Stimulated activated CD8-positive, alpha-beta memory T cell treated with anti-CD3 and anti-CD28 coated beads, Interleukin-12 subunit alpha, Interleukin-12 subunit beta, amount 100 ng/mL, for 24 hours (primary cell): ENCODE data around the gene RAB3GAP1.

Source experiments
- DNase-seq: peaks from one replicate; pipeline ENCODE4 v3.0.0-alpha.2; 2020; ENCODE audit errors: extremely low read depth

Gene RAB3GAP1

GRCh38 chr2:135163901-135164300 lies 111.8 kb downstream of the RAB3GAP1 start:
- DNase-seq: no peak

- no peak for DNase-seq
Measured at GRCh38 chr2:135164431-135164830, 112.3 kb downstream of the RAB3GAP1 start.

DNA sequence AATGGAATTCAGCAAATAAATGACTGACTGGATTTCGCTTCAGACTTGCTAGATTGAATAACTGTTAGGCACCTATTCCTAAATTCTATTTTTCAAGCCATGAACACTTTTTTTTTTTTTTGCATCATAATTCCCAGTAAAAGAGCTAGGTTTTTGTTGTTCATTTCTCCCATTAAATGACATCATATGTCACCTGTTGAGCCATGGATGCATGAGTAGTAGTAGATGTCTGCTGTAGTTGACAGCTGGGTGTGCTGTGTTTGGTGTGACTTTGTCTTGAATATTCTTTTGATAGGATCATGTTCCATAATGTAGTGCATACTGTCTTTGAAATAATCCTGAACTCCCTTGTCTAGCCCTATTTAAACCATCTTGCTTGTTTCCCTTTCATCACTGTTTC lies 115.2 kb downstream of the RAB3GAP1 start:
- no peak for DNase-seq

GRCh38 chr2:135168204-135168856 lies 116.2 kb downstream of the RAB3GAP1 start:
- DNase-seq: no peak

- DNase-seq: no peak
Measured at GRCh38 chr2:135169900-135170753, 118.0 kb downstream of the RAB3GAP1 start.

DNA sequence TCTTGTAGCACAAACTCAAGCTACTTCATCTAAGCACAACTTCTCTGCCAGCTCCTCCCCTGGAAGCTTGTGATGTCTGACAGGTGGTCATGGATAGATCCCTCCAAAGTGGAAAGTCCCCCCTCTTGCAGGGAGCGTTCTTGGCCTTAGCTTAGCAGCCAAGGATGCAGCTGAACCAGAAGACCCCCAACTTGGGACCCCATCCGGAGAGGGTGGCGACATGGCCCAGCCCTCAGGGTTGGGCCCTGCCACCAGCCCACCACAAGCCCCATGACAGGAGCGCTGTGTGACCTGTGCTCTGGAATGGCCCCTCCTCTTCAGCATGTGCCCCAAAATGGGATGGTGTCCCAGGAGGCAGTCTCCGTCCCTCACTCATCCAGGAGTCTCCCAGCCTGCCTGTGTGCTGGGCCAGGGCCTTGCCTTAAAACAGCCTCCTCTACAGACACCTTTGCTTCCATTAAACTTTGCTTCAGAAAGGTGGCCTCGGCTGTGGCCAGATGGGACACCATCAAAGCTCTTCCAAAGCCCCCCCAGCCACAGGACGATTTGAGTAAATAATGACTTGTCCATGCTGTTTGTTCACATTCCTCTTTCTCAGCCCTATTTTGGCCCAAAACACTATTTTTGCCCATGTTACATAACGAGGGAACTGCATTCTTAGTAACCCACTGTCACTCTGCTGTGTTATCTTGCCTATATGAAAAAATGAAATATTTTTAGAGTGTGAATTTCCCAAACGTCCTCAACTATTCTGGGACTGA lies 122.1 kb downstream of the RAB3GAP1 start:
- no peak for DNase-seq

DNA sequence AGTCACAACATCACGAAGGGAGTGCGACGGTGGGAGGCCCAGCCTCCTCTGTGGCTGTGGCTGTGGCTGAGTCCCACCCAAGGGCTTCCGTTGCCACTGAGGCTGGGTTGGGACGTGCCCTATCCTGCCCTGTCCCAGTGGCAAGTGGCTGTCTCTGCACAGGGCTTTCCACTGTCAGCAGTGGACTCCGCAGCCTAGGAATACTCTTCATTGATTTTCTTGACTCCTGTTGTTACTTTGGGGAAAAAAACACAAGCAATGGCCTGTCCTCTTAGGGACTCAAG lies 122.7 kb downstream of the RAB3GAP1 start:
- no peak for DNase-seq

DNA sequence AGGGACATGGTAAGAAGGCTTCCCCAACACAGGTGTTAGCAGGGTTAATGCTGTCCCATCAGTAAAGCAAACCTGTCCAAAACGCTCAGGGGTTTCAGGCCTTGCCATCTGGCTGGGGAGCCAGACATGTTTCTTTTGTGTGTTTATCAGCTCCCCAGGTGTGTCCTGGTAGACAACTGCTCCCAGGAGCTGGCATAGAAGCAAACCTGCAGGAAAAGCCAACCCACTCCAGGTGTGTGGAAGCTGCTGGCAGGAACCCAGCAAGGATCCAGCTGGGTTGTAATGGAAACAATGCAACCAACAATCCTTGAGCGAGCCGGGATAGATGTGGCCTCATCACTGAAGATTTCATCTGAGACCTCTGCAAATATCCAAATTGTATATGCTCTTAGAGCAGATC lies 123.1 kb downstream of the RAB3GAP1 start:
- no peak for DNase-seq

DNA sequence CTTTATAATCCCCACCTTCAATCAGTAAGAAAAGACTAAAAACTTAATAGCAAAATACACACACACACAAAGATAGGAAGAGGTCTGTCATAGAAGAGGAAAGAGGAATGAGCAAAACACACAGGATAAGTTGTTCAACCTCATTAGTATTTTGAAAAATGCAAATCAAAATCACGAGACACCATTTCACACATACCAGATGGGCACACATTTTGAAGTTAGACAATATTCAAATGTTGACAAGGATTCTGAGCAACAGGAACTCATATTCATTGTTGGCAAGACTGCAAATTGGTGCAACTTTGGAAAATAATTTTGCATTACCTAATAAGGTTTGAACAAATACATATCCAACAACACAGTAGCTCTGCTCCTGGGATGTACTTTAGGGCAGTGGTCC lies 127.6 kb downstream of the RAB3GAP1 start:
- no peak for DNase-seq

- no peak for DNase-seq
Measured at GRCh38 chr2:135182190-135182589, 130.1 kb downstream of the RAB3GAP1 start.

- no peak for DNase-seq
Measured at GRCh38 chr2:135182601-135183000, 130.5 kb downstream of the RAB3GAP1 start.

DNA sequence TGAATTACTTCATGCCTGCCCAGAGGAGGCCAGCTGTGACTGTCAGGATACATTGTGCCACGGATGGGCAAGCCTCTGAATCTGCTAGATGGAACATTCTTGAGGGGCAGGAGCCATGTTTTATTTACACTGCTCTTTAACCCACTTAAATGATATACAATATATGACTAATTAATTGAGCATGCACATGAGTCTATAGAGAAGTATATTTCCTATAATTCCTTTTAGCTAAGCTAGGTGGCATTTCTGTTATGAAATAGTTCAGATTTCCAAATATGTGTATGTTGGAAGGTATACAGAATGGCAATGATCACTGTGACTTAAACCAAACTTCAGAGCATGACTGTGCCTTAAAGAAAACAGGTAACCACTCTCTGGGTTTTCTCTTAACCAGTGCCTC lies 131.7 kb downstream of the RAB3GAP1 start:
- DNase-seq: no peak

- DNase-seq: no peak
Measured at GRCh38 chr2:135186054-135186453, 134.0 kb downstream of the RAB3GAP1 start.

DNA sequence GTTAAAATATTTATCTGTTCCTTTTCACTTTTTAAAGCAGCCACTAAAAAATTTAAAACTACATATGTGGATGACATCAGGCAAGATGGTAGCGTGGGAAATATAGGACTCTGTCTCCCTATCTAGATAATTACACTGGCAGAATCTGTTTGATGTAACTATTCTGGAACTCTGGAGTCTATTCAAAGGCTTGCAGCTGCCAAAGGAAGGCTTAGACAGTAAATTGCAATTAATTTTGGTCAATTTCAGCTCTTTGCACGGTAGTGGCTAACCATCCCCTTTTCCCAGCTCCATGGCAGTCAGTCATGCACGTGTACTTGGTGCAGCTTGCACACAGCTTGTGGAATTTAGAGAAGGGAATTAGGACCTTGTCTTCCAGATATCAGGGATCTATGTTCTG lies 135.2 kb downstream of the RAB3GAP1 start:
- DNase-seq: no peak

GRCh38 chr2:135189148-135189547 lies 137.1 kb downstream of the RAB3GAP1 start:
- no peak for DNase-seq

GRCh38 chr2:135190799-135191198 lies 138.7 kb downstream of the RAB3GAP1 start:
- no peak for DNase-seq

GRCh38 chr2:135198481-135198880 lies 146.4 kb downstream of the RAB3GAP1 start:
- DNase-seq: no peak

DNA sequence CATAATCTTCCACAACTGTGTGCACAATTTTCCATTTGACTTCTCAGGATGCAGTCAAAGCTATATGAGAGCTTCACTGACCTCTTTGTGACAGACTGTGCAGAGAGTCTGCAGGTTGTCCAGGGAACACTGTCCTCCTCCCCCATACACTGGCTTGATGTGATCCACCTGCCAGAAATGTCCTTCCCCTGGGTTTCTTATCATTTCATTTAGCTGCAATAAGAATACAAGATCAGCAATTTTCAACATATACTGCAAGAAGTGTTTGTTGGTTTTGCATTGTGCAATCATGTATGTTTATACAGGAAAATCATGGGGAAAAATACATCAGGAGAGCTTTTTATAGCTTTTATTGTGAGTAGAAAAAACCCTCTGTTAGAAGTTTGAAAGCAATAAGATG lies 150.7 kb downstream of the RAB3GAP1 start:
- no peak for DNase-seq

DNA sequence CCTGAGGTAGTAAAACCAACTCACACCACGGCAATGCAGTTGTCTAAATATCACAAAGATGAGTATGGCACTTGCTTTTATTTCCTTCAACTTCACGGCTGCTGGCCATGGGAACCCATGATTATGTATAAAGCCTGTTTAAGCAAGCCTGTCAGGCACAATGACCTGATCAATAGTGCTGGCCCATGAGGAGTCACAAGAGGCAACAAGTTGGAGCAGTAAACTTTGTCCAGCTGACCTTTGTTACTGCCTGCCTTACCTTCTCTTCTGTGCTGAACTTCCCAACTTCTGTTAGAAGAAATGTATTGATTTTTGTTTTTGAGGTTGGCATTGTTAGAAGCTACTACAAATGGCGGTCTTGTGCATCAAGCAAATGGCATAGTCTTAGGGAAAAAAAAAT lies 151.9 kb downstream of the RAB3GAP1 start:
- DNase-seq: no peak

GRCh38 chr2:135208016-135208415 lies 155.9 kb downstream of the RAB3GAP1 start:
- DNase-seq: no peak

DNA sequence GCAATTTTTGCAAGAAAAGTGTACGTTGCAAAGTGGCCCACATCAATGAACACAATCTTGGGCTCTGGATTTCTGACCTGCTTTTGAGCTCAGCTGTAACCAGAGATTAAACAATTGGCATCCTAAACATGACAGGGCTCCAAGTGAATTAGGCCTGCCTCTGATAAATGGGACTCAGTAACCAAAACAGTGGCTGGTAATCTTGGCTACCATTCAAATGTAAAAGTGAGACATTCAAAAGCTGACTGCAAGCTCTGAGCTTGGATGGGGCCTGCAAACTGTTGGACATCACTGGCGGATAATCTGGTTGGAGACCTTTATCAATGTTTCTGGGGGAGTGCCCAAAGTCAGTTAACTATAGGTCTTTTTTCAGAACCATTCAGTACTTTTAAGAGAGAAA lies 160.7 kb downstream of the RAB3GAP1 start:
- no peak for DNase-seq

GRCh38 chr2:135218426-135218825 lies 166.3 kb downstream of the RAB3GAP1 start:
- DNase-seq: no peak

DNA sequence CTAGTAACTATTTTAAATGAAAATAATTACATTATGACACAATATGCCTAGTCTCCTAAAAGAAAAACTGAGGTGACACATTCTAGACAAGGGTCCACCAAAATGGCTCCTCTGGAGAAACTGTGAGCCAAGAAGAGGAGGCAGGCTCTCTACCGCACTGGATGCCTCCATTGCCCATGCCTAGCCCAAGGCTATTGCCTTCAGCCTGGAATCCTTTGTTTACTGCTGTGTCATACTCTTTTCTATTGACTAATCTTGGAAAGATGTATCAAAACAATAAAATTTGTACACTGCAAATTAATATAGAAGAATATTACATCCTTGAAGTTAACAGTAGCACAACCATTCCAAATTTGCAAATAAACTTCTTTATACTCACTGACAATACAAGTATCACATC lies 167.1 kb downstream of the RAB3GAP1 start:
- no peak for DNase-seq
